Loucy (cell line): ENCODE measurements around the gene ZG16.
A peak's percentile ranks its signal among the peaks of the same experiment; 100 is the strongest.
"Not testable (repeated sequence)": the region's sequence is repeated elsewhere in the genome, so short reads cannot be mapped to it uniquely, and the experiment has no call there.

Experiments used
- H2AFZ ChIP-seq: fragments of 200-600 bp; sonication (generic); 2 replicates; pipeline ENCODE4 v1.6.0; 2016; ENCODE audit warnings: antibody characterized with exemption, mild to moderate bottlenecking, low read length, moderate library complexity
- H3F3A ChIP-seq: fragments of 200-600 bp; 2 replicates; pipeline ENCODE4 v1.6.0; 2016; ENCODE audit warnings: antibody characterized with exemption, low read depth, mild to moderate bottlenecking
- H3K27me3 ChIP-seq: fragments of 200-600 bp; sonication (generic); 2 replicates; pipeline ENCODE4 v1.6.1; 2014; ENCODE audit warnings: low read length, mild to moderate bottlenecking; ENCODE audit not compliant: insufficient read depth, poor library complexity, severe bottlenecking
- H3K36me3 ChIP-seq: fragments of 200-600 bp; sonication (generic); 2 replicates; pipeline ENCODE4 v1.6.1; 2016; ENCODE audit warnings: low read length; ENCODE audit not compliant: insufficient read depth
- H3K4me1 ChIP-seq: fragments of 200-600 bp; sonication (generic); 2 replicates; pipeline ENCODE4 v1.5.1; 2014; ENCODE audit warnings: low read length, mild to moderate bottlenecking; ENCODE audit not compliant: insufficient read depth, poor library complexity, severe bottlenecking
- H3K4me2 ChIP-seq: fragments of 200-600 bp; sonication (generic); 2 replicates; pipeline ENCODE4 v1.6.0; 2014; ENCODE audit warnings: antibody characterized with exemption, low read length, low read depth, mild to moderate bottlenecking; ENCODE audit not compliant: poor library complexity, severe bottlenecking
- H3K4me3 ChIP-seq: fragments of 200-600 bp; sonication (generic); 2 replicates; pipeline ENCODE4 v1.5.1; 2014; ENCODE audit warnings: low read length, mild to moderate bottlenecking, mixed read lengths; ENCODE audit not compliant: poor library complexity, severe bottlenecking
- H3K79me2 ChIP-seq: fragments of 200-600 bp; sonication (generic); 2 replicates; pipeline ENCODE4 v1.6.1; 2014; ENCODE audit warnings: low read length; ENCODE audit not compliant: insufficient read depth
- H3K9ac ChIP-seq: fragments of 200-600 bp; sonication (generic); 2 replicates; pipeline ENCODE4 v1.6.0; 2014; ENCODE audit warnings: mild to moderate bottlenecking, low read depth, low read length, moderate library complexity; ENCODE audit not compliant: poor library complexity, severe bottlenecking
- H3K9me2 ChIP-seq: fragments of 200-600 bp; sonication (generic); replicated peaks from 2 replicates; pipeline ENCODE4 v1.6.1; 2016; ENCODE audit warnings: low read depth, low read length, mixed read lengths
- H3K9me3 ChIP-seq: fragments of 200-600 bp; sonication (generic); 2 replicates; pipeline ENCODE4 v1.6.1; 2014; ENCODE audit warnings: mild to moderate bottlenecking, antibody characterized with exemption, low read length, low read depth; ENCODE audit not compliant: insufficient read depth
- H4K20me1 ChIP-seq: fragments of 200-600 bp; sonication (generic); 2 replicates; pipeline ENCODE4 v1.6.0; 2014; ENCODE audit warnings: antibody characterized with exemption, low read length, mild to moderate bottlenecking; ENCODE audit not compliant: insufficient read depth, poor library complexity, severe bottlenecking
- EZH2phosphoT487 ChIP-seq: fragments of 200-600 bp; IDR thresholded peaks from 2 replicates; pipeline ENCODE4 v1.6.1; 2018; ENCODE audit warnings: antibody characterized with exemption, mild to moderate bottlenecking, moderate library complexity, borderline replicate concordance
- TF ChIP-seq, protein P1 (sequence below): fragments of 200-600 bp; sonication (generic); conservative IDR thresholded peaks from 2 replicates; pipeline ENCODE4 v1.5.1; 2014; ENCODE audit warnings: mild to moderate bottlenecking, antibody characterized with exemption, low read length

The ZG16 gene

DNA sequence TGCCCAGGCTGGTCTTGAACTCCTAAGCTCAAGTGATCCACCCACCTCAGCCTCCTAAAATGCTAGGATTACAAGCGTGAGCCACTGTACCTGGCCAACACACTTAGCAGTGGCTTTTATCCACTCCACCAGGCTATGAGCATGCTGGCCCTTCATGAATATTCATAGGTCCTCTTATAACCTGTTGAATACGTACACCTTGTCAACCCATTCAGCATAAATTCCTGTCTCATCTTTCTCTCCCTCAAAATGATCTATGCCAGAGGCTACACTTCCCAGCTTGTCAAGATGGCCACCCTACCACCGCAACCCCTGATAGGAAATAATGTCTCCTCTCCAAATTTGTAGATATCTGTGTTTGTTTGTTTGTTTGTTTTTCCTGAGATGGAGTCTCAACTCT lies 11.0 kb upstream of the ZG16 start:
- H3K4me2 ChIP-seq = no peak overlapping the region
- no peak overlapping the region for H2AFZ ChIP-seq
- no peaks in the 10 kb centered on the region for H3K27me3 ChIP-seq
- no peaks in the 10 kb centered on the region for H3K4me1 ChIP-seq
- no peak overlapping the region for H3K9ac ChIP-seq
- no peak for TF ChIP-seq EZH2phosphoT487
- TF ChIP-seq, protein P1, sequence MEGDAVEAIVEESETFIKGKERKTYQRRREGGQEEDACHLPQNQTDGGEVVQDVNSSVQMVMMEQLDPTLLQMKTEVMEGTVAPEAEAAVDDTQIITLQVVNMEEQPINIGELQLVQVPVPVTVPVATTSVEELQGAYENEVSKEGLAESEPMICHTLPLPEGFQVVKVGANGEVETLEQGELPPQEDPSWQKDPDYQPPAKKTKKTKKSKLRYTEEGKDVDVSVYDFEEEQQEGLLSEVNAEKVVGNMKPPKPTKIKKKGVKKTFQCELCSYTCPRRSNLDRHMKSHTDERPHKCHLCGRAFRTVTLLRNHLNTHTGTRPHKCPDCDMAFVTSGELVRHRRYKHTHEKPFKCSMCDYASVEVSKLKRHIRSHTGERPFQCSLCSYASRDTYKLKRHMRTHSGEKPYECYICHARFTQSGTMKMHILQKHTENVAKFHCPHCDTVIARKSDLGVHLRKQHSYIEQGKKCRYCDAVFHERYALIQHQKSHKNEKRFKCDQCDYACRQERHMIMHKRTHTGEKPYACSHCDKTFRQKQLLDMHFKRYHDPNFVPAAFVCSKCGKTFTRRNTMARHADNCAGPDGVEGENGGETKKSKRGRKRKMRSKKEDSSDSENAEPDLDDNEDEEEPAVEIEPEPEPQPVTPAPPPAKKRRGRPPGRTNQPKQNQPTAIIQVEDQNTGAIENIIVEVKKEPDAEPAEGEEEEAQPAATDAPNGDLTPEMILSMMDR = no peak
- H4K20me1 ChIP-seq = no peaks in the 10 kb centered on the region
- H3K79me2 ChIP-seq = no peaks in the 10 kb centered on the region
- no peaks in the 10 kb centered on the region for H3K9me2 ChIP-seq
- H3K36me3 ChIP-seq = no peaks in the 10 kb centered on the region
- no peaks in the 10 kb centered on the region for H3K9me3 ChIP-seq
- H3F3A ChIP-seq = no peaks in the 10 kb centered on the region
- H3K4me3 ChIP-seq = no peak overlapping the region

DNA sequence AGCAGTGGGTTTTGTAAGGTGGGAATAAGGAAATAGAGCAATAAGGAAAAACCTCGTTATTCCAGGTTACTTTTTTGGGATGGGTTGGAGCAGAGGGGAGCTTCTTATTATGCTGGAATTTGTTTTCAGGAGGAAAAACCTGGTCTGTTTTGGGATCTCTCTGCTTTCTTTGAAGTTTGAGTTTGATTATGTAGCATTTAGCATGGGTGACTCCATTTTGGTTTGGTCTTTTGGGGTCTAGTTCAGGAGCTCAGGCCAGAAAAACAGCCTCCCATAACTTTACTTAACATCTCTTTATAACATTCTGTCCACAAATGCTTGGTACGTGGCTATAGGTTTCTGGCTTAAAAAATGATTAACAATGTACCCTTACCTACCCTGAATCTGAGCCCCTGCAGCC lies 8.5 kb upstream of the ZG16 start:
- Histone ChIP-seq H3K4me2 (no peak overlapping the region), H3K79me2 (no peaks in the 10 kb centered on the region), H3F3A (no peaks in the 10 kb centered on the region), H2AFZ (no peak overlapping the region), H3K9ac (no peak overlapping the region), H3K27me3 (no peaks in the 10 kb centered on the region), H3K9me2 (no peaks in the 10 kb centered on the region), H4K20me1 (no peaks in the 10 kb centered on the region), H3K36me3 (no peaks in the 10 kb centered on the region), H3K4me3 (no peak overlapping the region), H3K4me1 (no peaks in the 10 kb centered on the region), H3K9me3 (no peaks in the 10 kb centered on the region)
- no peak for TF ChIP-seq EZH2phosphoT487
- TF ChIP-seq, protein P1 = no peak

DNA sequence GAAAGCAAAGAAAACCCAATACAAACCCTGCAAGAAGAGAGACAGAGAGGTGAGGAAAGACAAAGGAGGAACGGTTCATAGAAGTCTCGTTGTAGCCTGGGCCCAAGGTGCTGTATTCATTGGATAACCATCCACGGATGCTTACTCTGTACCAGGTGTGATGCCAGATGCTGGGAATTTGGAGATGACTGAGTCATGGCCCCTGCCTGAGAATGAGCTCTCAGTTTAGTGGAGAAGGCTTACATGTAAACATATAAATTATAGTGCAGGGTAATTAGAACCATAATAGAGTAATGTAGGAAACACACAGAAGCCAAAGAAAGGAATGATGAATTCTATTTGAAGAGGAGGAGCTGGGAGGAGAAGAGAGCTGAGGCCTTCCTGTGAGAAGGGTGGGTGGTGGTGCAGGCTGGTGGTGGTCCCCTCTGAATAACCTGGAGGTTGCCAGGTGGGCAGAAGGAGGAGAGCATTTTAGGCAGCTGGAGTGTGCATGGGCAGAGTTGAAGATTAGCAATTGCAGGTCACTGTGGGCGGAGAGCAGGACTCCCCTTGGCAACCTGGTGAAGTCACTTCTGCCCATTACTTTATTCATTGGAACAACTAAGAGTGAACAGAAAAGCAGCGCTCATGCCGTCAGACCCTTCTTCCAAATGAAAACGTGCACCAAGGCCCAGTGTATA lies 7.7 kb upstream of the ZG16 start:
- H3K4me3 ChIP-seq = no peak overlapping the region
- no peaks in the 10 kb centered on the region for H3K27me3 ChIP-seq
- no peaks in the 10 kb centered on the region for H3K79me2 ChIP-seq
- no peaks in the 10 kb centered on the region for H3K9me3 ChIP-seq
- peak overlapping the region; percentile 30; the same call in 1 of the 2 replicates for H2AFZ ChIP-seq
- no peaks in the 10 kb centered on the region for H3K9me2 ChIP-seq
- no peak overlapping the region for H3K4me2 ChIP-seq
- no peak for TF ChIP-seq EZH2phosphoT487
- H3K9ac ChIP-seq = no peak overlapping the region
- no peaks in the 10 kb centered on the region for H3F3A ChIP-seq
- no peaks in the 10 kb centered on the region for H3K4me1 ChIP-seq
- H3K36me3 ChIP-seq = no peaks in the 10 kb centered on the region
- no peaks in the 10 kb centered on the region for H4K20me1 ChIP-seq

DNA sequence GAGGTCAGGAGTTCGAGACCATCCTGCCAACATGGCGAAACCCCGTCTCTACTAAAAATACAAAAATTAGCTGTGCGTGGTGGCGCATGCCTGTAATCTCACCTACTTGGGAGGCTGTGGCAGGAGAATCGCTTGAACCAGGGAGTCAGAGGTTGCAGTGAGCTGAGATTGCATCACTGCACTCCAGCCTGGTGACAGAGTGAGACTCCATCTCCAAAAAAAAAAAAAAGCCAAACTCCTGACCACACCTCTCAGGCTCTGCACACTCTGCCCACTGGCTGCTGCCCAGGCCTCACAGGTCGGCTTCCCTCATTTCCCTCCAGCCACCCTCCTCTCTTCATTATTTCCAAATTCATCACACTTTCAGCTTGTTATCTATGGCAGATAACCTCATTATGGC lies 5.7 kb upstream of the ZG16 start:
- not testable (repeated sequence) for H4K20me1 ChIP-seq, H3K4me2 ChIP-seq, H3K27me3 ChIP-seq, H3K79me2 ChIP-seq, H3K9me2 ChIP-seq, H3K4me1 ChIP-seq, H3K9me3 ChIP-seq, H3K4me3 ChIP-seq, H3K9ac ChIP-seq, H3F3A ChIP-seq, H3K36me3 ChIP-seq, H2AFZ ChIP-seq
